PC-3 (cell line): ENCODE data around the gene WIPF3.

ENCODE experiments used
- EZH2 ChIP-seq: fragments of 300-600 bp; sonication (generic); IDR thresholded peaks from one replicate; pipeline ENCODE4 v1.6.1; 2017; ENCODE audit warnings: antibody characterized with exemption, mild to moderate bottlenecking, low read length; ENCODE audit not compliant: unreplicated experiment
- TF ChIP-seq, protein P1 (sequence below): fragments of 300-600 bp; sonication (generic); conservative IDR thresholded peaks from 2 replicates; pipeline ENCODE4 v1.5.1; 2017; ENCODE audit warnings: antibody characterized with exemption, low read depth, mild to moderate bottlenecking, low read length

DNA sequence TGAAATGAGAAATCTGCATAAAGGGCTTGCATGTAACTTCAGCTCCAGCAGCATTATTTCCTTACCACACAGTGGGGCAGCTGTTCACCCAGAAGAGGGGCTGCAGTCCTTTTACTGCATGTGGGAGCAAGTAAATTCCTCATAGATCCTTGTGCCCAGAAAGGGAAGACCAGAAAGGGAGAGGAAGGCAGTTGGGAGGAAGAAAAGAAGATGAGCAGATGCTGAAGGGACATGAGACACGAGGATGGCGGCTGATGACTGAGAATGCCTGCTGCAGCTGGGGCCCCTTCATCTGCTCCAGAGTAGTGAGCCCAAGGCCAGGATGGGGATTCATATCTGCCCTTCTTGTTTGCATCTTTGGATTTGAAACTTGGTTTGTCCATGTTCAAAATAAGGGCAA is 80.5 kb downstream of the WIPF3 start:
- TF ChIP-seq, protein P1, sequence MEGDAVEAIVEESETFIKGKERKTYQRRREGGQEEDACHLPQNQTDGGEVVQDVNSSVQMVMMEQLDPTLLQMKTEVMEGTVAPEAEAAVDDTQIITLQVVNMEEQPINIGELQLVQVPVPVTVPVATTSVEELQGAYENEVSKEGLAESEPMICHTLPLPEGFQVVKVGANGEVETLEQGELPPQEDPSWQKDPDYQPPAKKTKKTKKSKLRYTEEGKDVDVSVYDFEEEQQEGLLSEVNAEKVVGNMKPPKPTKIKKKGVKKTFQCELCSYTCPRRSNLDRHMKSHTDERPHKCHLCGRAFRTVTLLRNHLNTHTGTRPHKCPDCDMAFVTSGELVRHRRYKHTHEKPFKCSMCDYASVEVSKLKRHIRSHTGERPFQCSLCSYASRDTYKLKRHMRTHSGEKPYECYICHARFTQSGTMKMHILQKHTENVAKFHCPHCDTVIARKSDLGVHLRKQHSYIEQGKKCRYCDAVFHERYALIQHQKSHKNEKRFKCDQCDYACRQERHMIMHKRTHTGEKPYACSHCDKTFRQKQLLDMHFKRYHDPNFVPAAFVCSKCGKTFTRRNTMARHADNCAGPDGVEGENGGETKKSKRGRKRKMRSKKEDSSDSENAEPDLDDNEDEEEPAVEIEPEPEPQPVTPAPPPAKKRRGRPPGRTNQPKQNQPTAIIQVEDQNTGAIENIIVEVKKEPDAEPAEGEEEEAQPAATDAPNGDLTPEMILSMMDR: no peak
- TF ChIP-seq EZH2: no peak
